Measurements from ENCODE around the gene SERP2. TPM values are rescaled to one million over a fixed set of nuclear protein-coding genes. Genes with fewer than 3 reads are reported as not detected.

The SERP2 gene
- total and polyA plus RNA-seq, 3 experiments from 2014 or later, result 0.47 to 0.57 (median 0.51) TPM

GRCh38 chr13:44403461-44404056 is 29.9 kb downstream of the SERP2 start:
- no peaks in the 10 kb centered on the region for H3K4me1 Mint-ChIP-seq
- CTCF ChIA-PET, result no interaction called here

DNA sequence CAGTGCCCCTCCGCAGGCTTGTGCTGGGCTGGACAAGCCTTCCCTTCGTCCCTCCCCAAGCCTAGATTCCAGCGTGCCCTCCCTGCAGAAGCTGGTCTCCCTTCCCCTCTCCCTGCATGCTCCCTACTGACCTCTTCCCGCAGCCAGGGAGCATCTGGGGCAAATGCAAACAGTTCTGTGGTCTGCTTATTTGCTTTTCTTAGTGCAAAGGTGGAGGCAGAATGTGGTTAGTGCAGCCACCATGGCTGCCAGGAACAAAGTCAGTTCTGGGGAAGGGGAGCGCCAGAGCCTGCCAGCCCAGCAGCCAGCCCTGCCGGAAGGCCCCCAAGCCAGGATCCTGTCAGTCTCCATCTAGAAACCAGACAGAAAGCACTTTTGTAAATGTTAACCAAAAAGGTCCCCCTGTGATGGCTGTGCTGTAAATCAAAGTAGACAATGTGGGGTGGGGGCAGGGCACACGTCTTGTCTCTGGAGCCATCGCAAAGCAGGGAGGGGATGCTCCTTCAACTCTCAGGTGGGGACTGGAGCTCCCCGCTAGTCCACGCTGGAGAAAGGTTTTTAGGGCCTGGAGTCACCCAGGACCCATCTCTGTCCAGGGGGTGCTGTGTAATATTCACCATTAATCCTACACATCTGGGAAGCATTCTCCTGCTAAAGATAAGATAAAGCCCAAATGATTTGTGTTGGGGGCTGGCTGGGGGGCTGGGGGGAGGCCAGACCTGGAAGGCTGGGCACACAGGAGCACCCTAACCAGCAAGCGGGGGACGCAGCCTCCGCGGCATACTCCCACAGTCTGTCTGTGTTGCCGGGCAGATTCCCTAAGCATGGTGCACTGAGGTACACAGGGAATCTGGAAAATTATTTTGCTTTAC is 30.9 kb downstream of the SERP2 start:
- CTCF ChIA-PET, result no interaction called here
- no peaks in the 10 kb centered on the region for H3K9me3 ChIP-seq (ENCODE audit: low read length)
- no peaks in the 10 kb centered on the region for H3K36me3 ChIP-seq (ENCODE audit: insufficient read depth, low read length)
- no peak overlapping the region for H3K4me3 Mint-ChIP-seq
- H3K9me3 Mint-ChIP-seq, result no peaks in the 10 kb centered on the region
- no peaks in the 10 kb centered on the region for H3K36me3 Mint-ChIP-seq
- H3K27ac Mint-ChIP-seq, result peak overlapping the region in 2 of 8 donors; percentile 33 to 54
- H3K27me3 Mint-ChIP-seq, result peaks cover 3 to 12% of the 10 kb centered on the region in 2 donors
- H3K27ac ChIP-seq (ENCODE audit: low read depth, low read length), result no peak overlapping the region
- DNase-seq, result no peak
- H3K4me3 ChIP-seq (ENCODE audit: low read length), result no peak overlapping the region
- H3K27me3 ChIP-seq (ENCODE audit: insufficient read depth, low read length, poor library complexity, severe bottlenecking), result no peaks in the 10 kb centered on the region
- H3K4me1 ChIP-seq (ENCODE audit: insufficient read depth, low read length), result no peaks in the 10 kb centered on the region
- no peaks in the 10 kb centered on the region for H3K4me1 Mint-ChIP-seq
- POLR2A ChIA-PET, result no interaction called here

More at GRCh38 chr13:44403461-44404056, 29.9 kb downstream of the SERP2 start:
- Mint-ChIP-seq H3K27me3 (peaks cover 3 to 12% of the 10 kb centered on the region in 2 donors), H3K9me3 (no peaks in the 10 kb centered on the region), H3K36me3 (no peaks in the 10 kb centered on the region), H3K27ac (peak overlapping the region in 1 of 8 donors; percentile 71), H3K4me3 (no peak overlapping the region)
- Histone ChIP-seq H3K27ac (ENCODE audit: low read depth, low read length) (no peak overlapping the region), H3K4me3 (ENCODE audit: low read length) (no peak overlapping the region), H3K36me3 (ENCODE audit: insufficient read depth, low read length) (no peaks in the 10 kb centered on the region), H3K9me3 (ENCODE audit: low read length) (no peaks in the 10 kb centered on the region), H3K4me1 (ENCODE audit: insufficient read depth, low read length) (no peaks in the 10 kb centered on the region), H3K27me3 (ENCODE audit: insufficient read depth, low read length, poor library complexity, severe bottlenecking) (no peaks in the 10 kb centered on the region)
- POLR2A ChIA-PET, result no interaction called here
- no peak for DNase-seq

DNA sequence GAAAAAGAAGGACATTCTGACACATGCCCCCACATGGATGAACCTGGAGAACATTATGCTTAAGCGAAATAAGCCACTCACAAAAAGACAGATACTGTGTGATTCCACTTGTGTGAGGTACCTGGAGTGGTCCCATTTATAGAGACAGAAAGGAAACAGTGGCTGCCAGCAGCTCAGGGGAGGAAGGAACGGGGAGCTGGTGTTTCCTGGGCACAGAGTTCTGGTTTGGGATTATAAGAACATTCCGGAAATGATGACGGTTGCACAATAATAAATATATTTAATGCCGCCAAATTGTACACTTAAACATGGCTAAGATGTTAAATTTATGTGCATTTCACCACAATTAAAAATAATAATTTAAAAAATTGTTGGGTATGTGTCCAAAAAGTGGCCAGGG is 33.0 kb downstream of the SERP2 start:
- Histone ChIP-seq H3K4me1 (ENCODE audit: insufficient read depth, low read length) (no peaks in the 10 kb centered on the region), H3K27ac (ENCODE audit: low read depth, low read length) (no peak overlapping the region), H3K9me3 (ENCODE audit: low read length) (no peaks in the 10 kb centered on the region), H3K4me3 (ENCODE audit: low read length) (no peak overlapping the region), H3K36me3 (ENCODE audit: insufficient read depth, low read length) (no peaks in the 10 kb centered on the region), H3K27me3 (ENCODE audit: insufficient read depth, low read length, poor library complexity, severe bottlenecking) (no peaks in the 10 kb centered on the region)
- Mint-ChIP-seq H3K36me3 (no peaks in the 10 kb centered on the region), H3K4me3 (no peak overlapping the region), H3K9me3 (no peaks in the 10 kb centered on the region), H3K27me3 (peaks cover 0 to 17% of the 10 kb centered on the region in 2 donors), H3K27ac (no peak overlapping the region), H3K4me1 (no peaks in the 10 kb centered on the region)
- ChIA-PET CTCF (no interaction called here), POLR2A (no interaction called here)
- no peak for DNase-seq

DNA sequence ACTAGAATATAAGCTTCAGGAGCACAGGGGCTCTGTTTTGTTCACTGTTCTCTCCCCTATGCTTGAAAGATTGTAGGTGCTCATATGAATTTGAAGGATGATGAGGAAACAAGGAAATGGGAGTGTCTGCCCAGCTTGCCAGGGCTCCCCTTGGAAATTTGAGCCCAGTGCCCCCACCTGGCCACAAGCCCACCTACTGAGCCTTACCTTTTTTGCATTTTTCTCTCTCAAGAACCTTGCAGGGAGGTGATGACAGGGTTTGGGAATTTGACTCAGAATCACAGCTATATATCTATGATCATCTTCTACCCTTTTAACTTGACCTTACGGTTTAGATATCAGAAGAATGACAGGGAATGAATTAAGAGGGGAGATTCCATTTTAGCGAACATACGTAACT is 33.8 kb downstream of the SERP2 start:
- H3K27me3 Mint-ChIP-seq, result peaks cover 0 to 17% of the 10 kb centered on the region in 2 donors
- H3K4me1 Mint-ChIP-seq, result no peaks in the 10 kb centered on the region
- H3K36me3 ChIP-seq (ENCODE audit: insufficient read depth, low read length), result no peaks in the 10 kb centered on the region
- POLR2A ChIA-PET, result no interaction called here
- no peaks in the 10 kb centered on the region for H3K36me3 Mint-ChIP-seq
- CTCF ChIA-PET, result no interaction called here
- H3K27ac ChIP-seq (ENCODE audit: low read depth, low read length), result no peak overlapping the region
- no peaks in the 10 kb centered on the region for H3K4me1 ChIP-seq (ENCODE audit: insufficient read depth, low read length)
- no peaks in the 10 kb centered on the region for H3K27me3 ChIP-seq (ENCODE audit: insufficient read depth, low read length, poor library complexity, severe bottlenecking)
- H3K4me3 ChIP-seq (ENCODE audit: low read length), result no peak overlapping the region
- no peaks in the 10 kb centered on the region for H3K9me3 ChIP-seq (ENCODE audit: low read length)
- no peaks in the 10 kb centered on the region for H3K9me3 Mint-ChIP-seq
- H3K27ac Mint-ChIP-seq, result no peak overlapping the region
- H3K4me3 Mint-ChIP-seq, result no peak overlapping the region
- no peak for DNase-seq

DNA sequence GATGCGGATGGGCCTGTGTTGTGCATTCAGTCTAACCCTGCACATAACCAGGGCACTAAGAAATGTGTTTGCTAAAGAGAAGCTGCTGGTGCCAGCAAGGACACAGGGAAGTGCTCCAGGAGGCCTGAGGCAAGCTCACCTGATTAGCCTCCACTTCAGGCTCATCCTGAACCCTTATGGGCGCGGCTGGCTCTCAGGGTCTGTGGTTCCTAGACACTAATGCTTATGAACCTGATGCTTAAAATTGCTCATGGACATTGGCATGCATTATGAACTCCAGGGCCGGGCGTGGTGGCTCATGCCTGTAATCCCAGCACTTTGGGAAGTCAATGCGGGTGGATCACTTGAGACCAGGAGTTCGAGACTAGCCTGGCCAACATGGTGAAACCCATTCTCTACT is 34.3 kb downstream of the SERP2 start:
- Histone ChIP-seq H3K27ac (ENCODE audit: low read depth, low read length) (no peak overlapping the region), H3K4me1 (ENCODE audit: insufficient read depth, low read length) (no peaks in the 10 kb centered on the region), H3K27me3 (ENCODE audit: insufficient read depth, low read length, poor library complexity, severe bottlenecking) (no peaks in the 10 kb centered on the region), H3K4me3 (ENCODE audit: low read length) (no peak overlapping the region), H3K9me3 (ENCODE audit: low read length) (no peaks in the 10 kb centered on the region), H3K36me3 (ENCODE audit: insufficient read depth, low read length) (no peaks in the 10 kb centered on the region)
- peaks cover 0 to 17% of the 10 kb centered on the region in 2 donors for H3K27me3 Mint-ChIP-seq
- H3K9me3 Mint-ChIP-seq, result no peaks in the 10 kb centered on the region
- ChIA-PET CTCF (no interaction called here), POLR2A (no interaction called here)
- no peak for DNase-seq
- no peaks in the 10 kb centered on the region for H3K4me1 Mint-ChIP-seq
- no peak overlapping the region for H3K27ac Mint-ChIP-seq
- H3K36me3 Mint-ChIP-seq, result no peaks in the 10 kb centered on the region
- H3K4me3 Mint-ChIP-seq, result no peak overlapping the region

- Histone ChIP-seq H3K36me3 (ENCODE audit: insufficient read depth, low read length) (no peaks in the 10 kb centered on the region), H3K4me1 (ENCODE audit: insufficient read depth, low read length) (no peaks in the 10 kb centered on the region), H3K9me3 (ENCODE audit: low read length) (no peaks in the 10 kb centered on the region), H3K27ac (ENCODE audit: low read depth, low read length) (no peak overlapping the region), H3K4me3 (ENCODE audit: low read length) (no peak overlapping the region), H3K27me3 (ENCODE audit: insufficient read depth, low read length, poor library complexity, severe bottlenecking) (no peaks in the 10 kb centered on the region)
- no peak overlapping the region for H3K4me3 Mint-ChIP-seq
- peaks cover 1 to 9% of the 10 kb centered on the region in 2 donors for H3K27me3 Mint-ChIP-seq
- POLR2A ChIA-PET, result no interaction called here
- no peaks in the 10 kb centered on the region for H3K36me3 Mint-ChIP-seq
- CTCF ChIA-PET, result no interaction called here
- H3K4me1 Mint-ChIP-seq, result no peaks in the 10 kb centered on the region
- DNase-seq, result no peak
- no peak overlapping the region for H3K27ac Mint-ChIP-seq
- no peaks in the 10 kb centered on the region for H3K9me3 Mint-ChIP-seq
Measured at GRCh38 chr13:44409595-44409994, 36.0 kb downstream of the SERP2 start.

DNA sequence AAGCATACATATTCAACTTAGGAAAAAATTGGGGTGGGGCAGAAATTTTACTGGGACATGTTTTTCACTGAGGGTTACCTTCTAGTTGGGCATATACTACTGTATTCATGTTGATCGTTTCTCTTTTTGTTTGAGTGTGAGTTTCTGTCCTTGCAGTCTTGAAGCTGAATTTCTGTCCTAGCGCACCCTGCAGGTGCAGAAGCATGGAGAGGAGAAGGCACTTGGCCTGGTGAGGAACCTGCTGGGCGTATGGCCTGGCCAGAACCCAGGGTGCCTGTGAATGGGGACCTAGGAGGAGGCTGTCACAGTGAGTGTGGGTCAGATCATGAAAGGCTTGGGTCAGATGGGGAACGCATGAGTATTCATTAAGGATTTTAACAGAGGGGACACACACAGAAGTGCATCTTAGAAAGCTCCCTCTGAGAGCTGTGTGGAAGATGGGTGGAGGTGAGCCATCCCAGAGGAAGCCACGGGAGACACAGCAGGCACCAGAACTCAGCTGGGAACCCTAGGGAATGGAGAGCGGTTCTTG is 36.8 kb downstream of the SERP2 start:
- Mint-ChIP-seq H3K4me3 (peak overlapping the region in 1 of 7 donors; percentile 1), H3K27me3 (peaks cover 1 to 5% of the 10 kb centered on the region in 2 donors), H3K9me3 (no peaks in the 10 kb centered on the region), H3K27ac (no peak overlapping the region), H3K4me1 (no peaks in the 10 kb centered on the region), H3K36me3 (no peaks in the 10 kb centered on the region)
- H3K9me3 ChIP-seq (ENCODE audit: low read length), result no peaks in the 10 kb centered on the region
- CTCF ChIA-PET, result no interaction called here
- H3K4me1 ChIP-seq (ENCODE audit: insufficient read depth, low read length), result no peaks in the 10 kb centered on the region
- H3K27ac ChIP-seq (ENCODE audit: low read depth, low read length), result no peak overlapping the region
- no peaks in the 10 kb centered on the region for H3K27me3 ChIP-seq (ENCODE audit: insufficient read depth, low read length, poor library complexity, severe bottlenecking)
- H3K36me3 ChIP-seq (ENCODE audit: insufficient read depth, low read length), result no peaks in the 10 kb centered on the region
- H3K4me3 ChIP-seq (ENCODE audit: low read length), result no peak overlapping the region
- POLR2A ChIA-PET, result no interaction called here
- DNase-seq, result no peak

- no peaks in the 10 kb centered on the region for H3K4me1 ChIP-seq (ENCODE audit: insufficient read depth, low read length)
- no peaks in the 10 kb centered on the region for H3K27me3 ChIP-seq (ENCODE audit: insufficient read depth, low read length, poor library complexity, severe bottlenecking)
- H3K27ac Mint-ChIP-seq, result no peak overlapping the region
- H3K36me3 Mint-ChIP-seq, result no peaks in the 10 kb centered on the region
- no peak overlapping the region for H3K27ac ChIP-seq (ENCODE audit: low read depth, low read length)
- no peak for DNase-seq
- H3K36me3 ChIP-seq (ENCODE audit: insufficient read depth, low read length), result no peaks in the 10 kb centered on the region
- no peaks in the 10 kb centered on the region for H3K4me1 Mint-ChIP-seq
- no peak overlapping the region for H3K4me3 Mint-ChIP-seq
- POLR2A ChIA-PET, result no interaction called here
- no peaks in the 10 kb centered on the region for H3K9me3 ChIP-seq (ENCODE audit: low read length)
- peaks cover 1 to 9% of the 10 kb centered on the region in 2 donors for H3K27me3 Mint-ChIP-seq
- no peak overlapping the region for H3K4me3 ChIP-seq (ENCODE audit: low read length)
- no peaks in the 10 kb centered on the region for H3K9me3 Mint-ChIP-seq
- CTCF ChIA-PET, result no interaction called here
Measured at GRCh38 chr13:44411841-44412240, 38.2 kb downstream of the SERP2 start.

Measured in CD8-positive, alpha-beta memory T cell (primary cell).